Karpas-422 (cell line): ENCODE data around the gene CHIC2. TPM values are rescaled to one million over a fixed set of nuclear protein-coding genes. Genes with fewer than 3 reads are reported as not detected.
"Not testable (repeated sequence)": the region's sequence is repeated elsewhere in the genome, so short reads cannot be mapped to it uniquely, and the experiment has no call there.

Experiments
- DNase-seq: peaks from one replicate; pipeline ENCODE4 v3.0.0-alpha.2; 2015
- H2AFZ ChIP-seq: fragments of 200-600 bp; sonication (generic); 2 replicates; pipeline ENCODE4 v1.6.1; 2014; ENCODE audit warnings: antibody characterized with exemption, low read length, mixed read lengths
- H3K27ac ChIP-seq: fragments of 200-600 bp; sonication (generic); 2 replicates; pipeline ENCODE4 v1.5.1; 2014; ENCODE audit warnings: mild to moderate bottlenecking, low read length, moderate library complexity
- H3K27me3 ChIP-seq: fragments of 200-600 bp; sonication (generic); 2 replicates; pipeline ENCODE4 v1.6.1; 2014; ENCODE audit warnings: low read length, mixed read lengths
- H3K36me3 ChIP-seq: fragments of 200-600 bp; sonication (generic); 2 replicates; pipeline ENCODE4 v1.6.1; 2014; ENCODE audit warnings: low read length, mixed read lengths; ENCODE audit not compliant: insufficient read depth
- H3K4me1 ChIP-seq: fragments of 200-600 bp; sonication (generic); 2 replicates; pipeline ENCODE4 v1.6.1; 2014; ENCODE audit warnings: mild to moderate bottlenecking, low read length, mixed read lengths
- H3K4me2 ChIP-seq: fragments of 200-600 bp; sonication (generic); 2 replicates; pipeline ENCODE4 v1.6.1; 2014; ENCODE audit warnings: low read length, low read depth, mild to moderate bottlenecking; ENCODE audit not compliant: poor library complexity, severe bottlenecking
- H3K4me3 ChIP-seq: fragments of 200-600 bp; sonication (generic); 2 replicates; pipeline ENCODE4 v1.5.1; 2014; ENCODE audit warnings: mild to moderate bottlenecking, antibody characterized with exemption, low read length, mixed read lengths
- H3K79me2 ChIP-seq: fragments of 200-600 bp; sonication (generic); 2 replicates; pipeline ENCODE4 v1.6.1; 2014; ENCODE audit warnings: mild to moderate bottlenecking, low read length, mixed read lengths
- H3K9ac ChIP-seq: fragments of 200-600 bp; sonication (generic); 2 replicates; pipeline ENCODE4 v1.6.0; 2014; ENCODE audit warnings: low read length
- H3K9me2 ChIP-seq: fragments of 200-600 bp; sonication (generic), shearing (Covaris generic); replicated peaks from 2 replicates; pipeline ENCODE4 v1.6.0; 2014; ENCODE audit warnings: mild to moderate bottlenecking, low read length, moderate library complexity; ENCODE audit not compliant: insufficient read depth
- H3K9me3 ChIP-seq: fragments of 300-700, 200-600 bp; sonication (generic); 2 replicates; pipeline ENCODE4 v1.6.1; 2014; ENCODE audit warnings: low read length, mixed read lengths
- H4K20me1 ChIP-seq: fragments of 200-600 bp; sonication (generic); 2 replicates; pipeline ENCODE4 v1.6.1; 2014; ENCODE audit warnings: mild to moderate bottlenecking, antibody characterized with exemption, low read length, low read depth; ENCODE audit not compliant: insufficient read depth
- total RNA-seq: library from RNA; depleted of rRNA; stranded (reverse); fragments of >200 nt; shearing (Covaris generic); gene quantifications from 2 replicates; pipeline ENCODE4 v1.2.3, GENCODE V29; 2014; ENCODE audit warnings: low replicate concordance

The CHIC2 gene
- total RNA-seq, 1 experiment from 2014 or later = 116 TPM

- Histone ChIP-seq H3K36me3 (peaks cover 51% of the 10 kb centered on the region), H3K27ac (peak overlapping the region; percentile 99), H3K4me2 (no peak overlapping the region), H3K27me3 (no peaks in the 10 kb centered on the region), H3K9me3 (no peaks in the 10 kb centered on the region), H3K9ac (no peak overlapping the region), H3K4me3 (no peak overlapping the region), H3K4me1 (peaks cover 59% of the 10 kb centered on the region), H4K20me1 (no peaks in the 10 kb centered on the region), H2AFZ (no peak overlapping the region), H3K9me2 (no peaks in the 10 kb centered on the region), H3K79me2 (peaks cover 90% of the 10 kb centered on the region)
- DNase-seq = no peak
Measured at GRCh38 chr4:54027311-54027710, 37.1 kb downstream of the CHIC2 start.

GRCh38 chr4:54025582-54025981, 38.8 kb downstream of the CHIC2 start:
- no peak for DNase-seq
- Histone ChIP-seq H3K4me3 (no peak overlapping the region), H3K9me2 (no peaks in the 10 kb centered on the region), H2AFZ (no peak overlapping the region), H3K4me1 (peaks cover 76% of the 10 kb centered on the region), H3K4me2 (no peak overlapping the region), H3K9ac (no peak overlapping the region), H3K79me2 (peaks cover 91% of the 10 kb centered on the region), H3K27ac (peak overlapping the region; percentile 99), H3K9me3 (no peaks in the 10 kb centered on the region), H3K36me3 (peaks cover 46% of the 10 kb centered on the region), H3K27me3 (no peaks in the 10 kb centered on the region), H4K20me1 (no peaks in the 10 kb centered on the region)

GRCh38 chr4:54023019-54023418, 41.4 kb downstream of the CHIC2 start:
- Histone ChIP-seq H3K27ac (peak overlapping the region; percentile 99), H3K4me2 (peak overlapping the region; percentile 80), H3K9ac (peak overlapping the region; percentile 72; the same call in 1 of the 2 replicates), H3K36me3 (peaks cover 30% of the 10 kb centered on the region), H3K79me2 (peaks cover 81% of the 10 kb centered on the region), H3K4me3 (peak overlapping the region; percentile 61; the same call in 1 of the 2 replicates), H3K4me1 (peaks cover 88% of the 10 kb centered on the region)
- not testable (repeated sequence) for H3K9me2 ChIP-seq, H3K9me3 ChIP-seq, H3K27me3 ChIP-seq, H2AFZ ChIP-seq, H4K20me1 ChIP-seq, DNase-seq

GRCh38 chr4:54017974-54018373, 46.4 kb downstream of the CHIC2 start:
- peaks cover 1% of the 10 kb centered on the region; the same call in 1 of the 2 replicates for H3K36me3 ChIP-seq
- no peaks in the 10 kb centered on the region for H4K20me1 ChIP-seq
- no peaks in the 10 kb centered on the region for H3K9me2 ChIP-seq
- peak overlapping the region; percentile 99 for H3K27ac ChIP-seq
- H3K4me2 ChIP-seq = peak overlapping the region; percentile 80
- H3K4me1 ChIP-seq = peaks cover 99% of the 10 kb centered on the region
- peak overlapping the region; percentile 60 for H3K9ac ChIP-seq
- peak overlapping the region; percentile 18; the same call in 1 of the 2 replicates for H3K4me3 ChIP-seq
- peak; percentile 60 for DNase-seq
- no peak overlapping the region for H2AFZ ChIP-seq
- H3K27me3 ChIP-seq = no peaks in the 10 kb centered on the region
- no peaks in the 10 kb centered on the region for H3K9me3 ChIP-seq
- H3K79me2 ChIP-seq = peaks cover 41% of the 10 kb centered on the region

GRCh38 chr4:54017308-54017707, 47.1 kb downstream of the CHIC2 start:
- peak; percentile 62 for DNase-seq
- Histone ChIP-seq H3K4me2 (peak overlapping the region; percentile 80), H3K79me2 (peaks cover 40% of the 10 kb centered on the region), H3K36me3 (peaks cover 8% of the 10 kb centered on the region; the same call in 1 of the 2 replicates), H3K9ac (peak overlapping the region; percentile 60), H3K4me3 (peak overlapping the region; percentile 18; the same call in 1 of the 2 replicates), H3K4me1 (peaks cover 99% of the 10 kb centered on the region), H4K20me1 (no peaks in the 10 kb centered on the region), H3K9me3 (no peaks in the 10 kb centered on the region), H2AFZ (no peak overlapping the region), H3K27me3 (no peaks in the 10 kb centered on the region), H3K27ac (peak overlapping the region; percentile 99), H3K9me2 (no peaks in the 10 kb centered on the region)

GRCh38 chr4:54016504-54016903, 47.9 kb downstream of the CHIC2 start:
- Histone ChIP-seq H2AFZ (no peak overlapping the region), H3K27me3 (no peaks in the 10 kb centered on the region), H4K20me1 (no peaks in the 10 kb centered on the region), H3K4me3 (peak overlapping the region; percentile 31; the same call in 1 of the 2 replicates), H3K79me2 (peaks cover 37% of the 10 kb centered on the region), H3K9me2 (no peaks in the 10 kb centered on the region), H3K9ac (peak overlapping the region; percentile 74), H3K36me3 (peaks cover 12% of the 10 kb centered on the region; the same call in 1 of the 2 replicates), H3K4me2 (peak overlapping the region; percentile 80), H3K4me1 (peaks cover 99% of the 10 kb centered on the region), H3K9me3 (no peaks in the 10 kb centered on the region), H3K27ac (peak overlapping the region; percentile 99)
- DNase-seq = peak; percentile 93

GRCh38 chr4:54015423-54016030, 48.9 kb downstream of the CHIC2 start:
- H2AFZ ChIP-seq = no peak overlapping the region
- H4K20me1 ChIP-seq = no peaks in the 10 kb centered on the region
- peak overlapping the region; percentile 99 for H3K27ac ChIP-seq
- peak overlapping the region; percentile 80 for H3K4me2 ChIP-seq
- peak overlapping the region; percentile 31 for H3K4me3 ChIP-seq
- no peaks in the 10 kb centered on the region for H3K9me3 ChIP-seq
- peaks cover 99% of the 10 kb centered on the region for H3K4me1 ChIP-seq
- no peaks in the 10 kb centered on the region for H3K9me2 ChIP-seq
- H3K79me2 ChIP-seq = peaks cover 40% of the 10 kb centered on the region
- DNase-seq = peak; percentile 76
- H3K27me3 ChIP-seq = no peaks in the 10 kb centered on the region
- peaks cover 22% of the 10 kb centered on the region; the same call in 1 of the 2 replicates for H3K36me3 ChIP-seq
- H3K9ac ChIP-seq = peak overlapping the region; percentile 74

- Histone ChIP-seq H3K9ac (peak overlapping the region; percentile 74), H3K36me3 (peaks cover 30% of the 10 kb centered on the region), H4K20me1 (no peaks in the 10 kb centered on the region), H3K4me2 (peak overlapping the region; percentile 80), H3K27me3 (no peaks in the 10 kb centered on the region), H3K4me1 (peaks cover 99% of the 10 kb centered on the region), H3K9me2 (no peaks in the 10 kb centered on the region), H3K9me3 (no peaks in the 10 kb centered on the region), H3K27ac (peak overlapping the region; percentile 99), H3K79me2 (peaks cover 48% of the 10 kb centered on the region), H2AFZ (no peak overlapping the region), H3K4me3 (peak overlapping the region; percentile 23)
- DNase-seq = peak; percentile 92
Measured at GRCh38 chr4:54014666-54015160, 49.7 kb downstream of the CHIC2 start.
